Immature natural killer cell (primary cell): ENCODE data around the gene CYP51A1. TPM values are rescaled to one million over a fixed set of nuclear protein-coding genes. Genes with fewer than 3 reads are reported as not detected.
"Not testable (repeated sequence)": the region's sequence is repeated elsewhere in the genome, so short reads cannot be mapped to it uniquely, and the experiment has no call there.

Experiments used
- DNase-seq, 3 donors: peaks; one replicate each; pipeline ENCODE4 v3.0.0; 2022; ENCODE audit warnings: mixed read lengths in 1 of 3
- H3K27ac Mint-ChIP-seq, 6 donors: one replicate each; pipeline ENCODE4 v1.8.0; 2020; ENCODE audit warnings: mixed read lengths in 6 of 6, mild to moderate bottlenecking in 5 of 6, inconsistent platforms in 4 of 6, moderate library complexity in 3 of 6
- H3K27me3 Mint-ChIP-seq, 3 donors: one replicate each; pipeline ENCODE4 v1.8.0; 2020 to 2021; ENCODE audit warnings: low read depth in 3 of 3, mild to moderate bottlenecking in 3 of 3, mixed read lengths in 3 of 3, moderate library complexity in 3 of 3, inconsistent platforms in 1 of 3
- H3K36me3 Mint-ChIP-seq, 3 donors: one replicate each; pipeline ENCODE4 v1.8.0; 2020; ENCODE audit warnings: mixed read lengths in 3 of 3, inconsistent platforms in 2 of 3, mild to moderate bottlenecking in 2 of 3
- H3K4me1 Mint-ChIP-seq, 2 donors: one replicate each; pipeline ENCODE4 v1.8.0; 2020; ENCODE audit warnings: inconsistent platforms in 2 of 2, mild to moderate bottlenecking in 2 of 2, mixed read lengths in 2 of 2, moderate library complexity in 1 of 2
- H3K4me3 Mint-ChIP-seq, 5 donors: one replicate each; pipeline ENCODE4 v1.8.0; 2020; ENCODE audit warnings: mild to moderate bottlenecking in 5 of 5, mixed read lengths in 5 of 5, inconsistent platforms in 3 of 5, moderate library complexity in 3 of 5
- H3K9me3 Mint-ChIP-seq, 6 donors: one replicate each; pipeline ENCODE4 v1.8.0; 2020; ENCODE audit warnings: mild to moderate bottlenecking in 6 of 6, mixed read lengths in 6 of 6, inconsistent platforms in 4 of 6, moderate library complexity in 3 of 6
- polyA plus RNA-seq, 3 donors: library from polyadenylated mRNA; unstranded; fragments of 300-500 nt; fragmentation: Illumina TruSeq; gene quantifications; one replicate each; pipeline ENCODE4 v1.2.3, GENCODE V29; 2021

Gene CYP51A1
- polyA plus RNA-seq: 10 to 100 TPM in 2 of 3 donors, 1 to 10 TPM in 1; 8.2 to 17.1 (median 16.9) TPM

DNA sequence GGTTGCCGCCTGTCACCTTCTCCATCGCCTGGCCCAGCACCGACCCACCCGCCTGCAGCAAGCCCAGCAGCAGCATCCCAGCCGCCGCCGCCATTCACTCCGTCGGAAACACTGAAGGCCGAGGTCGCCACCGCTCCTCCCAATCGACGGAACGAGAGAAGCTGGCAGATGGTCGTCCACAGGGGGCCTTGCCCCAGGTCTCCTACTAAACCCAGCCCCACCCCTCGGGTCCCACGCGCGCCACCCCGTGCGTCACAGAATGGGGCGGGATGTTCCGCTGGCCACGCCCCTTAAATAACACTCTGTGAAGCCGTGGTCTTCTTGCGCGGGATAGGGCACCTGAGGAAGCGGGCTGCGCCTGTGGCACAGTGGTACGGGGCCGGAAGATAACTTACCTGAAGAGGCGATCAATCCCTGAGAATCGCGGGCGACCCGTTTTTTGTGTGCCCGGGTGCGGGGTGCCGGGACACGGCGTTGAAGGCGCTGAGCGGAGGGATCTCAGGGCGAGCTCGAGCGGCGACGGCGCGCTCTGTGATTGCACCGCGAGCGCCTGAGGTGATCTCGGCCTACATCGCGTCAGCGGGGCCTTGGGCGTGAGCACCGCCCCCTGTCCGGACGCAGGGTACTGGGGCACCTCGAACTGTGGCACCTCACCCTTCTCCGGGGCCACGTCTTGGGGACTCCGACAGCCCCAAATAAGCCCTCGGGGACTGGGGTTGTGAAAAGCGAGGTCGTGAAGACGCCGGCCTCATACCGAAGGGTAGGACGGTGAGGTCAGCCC, at the start of gene CYP51A1:
Gene CYP51A1 (minus strand): TSS at position 207 of the 781 bp plus-strand sequence. CDS start 113 bp downstream, at position 94.
- H3K36me3 Mint-ChIP-seq: no peaks in the 10 kb centered on the region
- DNase-seq: peak; percentile 96 to 97 (median 97)
- peak within 1 kb of the TSS; percentile 94 to 99 (median 97) for H3K4me3 Mint-ChIP-seq
- H3K9me3 Mint-ChIP-seq: no peaks in the 10 kb centered on the region
- peaks cover 21 to 28% (median 22%) of the 10 kb centered on the region in 3 donors for H3K27me3 Mint-ChIP-seq
- peak within 1 kb of the TSS; percentile 98 to 100 (median 100) for H3K27ac Mint-ChIP-seq
- H3K4me1 Mint-ChIP-seq: peaks cover 31% of the 10 kb centered on the region in 2 donors

DNA sequence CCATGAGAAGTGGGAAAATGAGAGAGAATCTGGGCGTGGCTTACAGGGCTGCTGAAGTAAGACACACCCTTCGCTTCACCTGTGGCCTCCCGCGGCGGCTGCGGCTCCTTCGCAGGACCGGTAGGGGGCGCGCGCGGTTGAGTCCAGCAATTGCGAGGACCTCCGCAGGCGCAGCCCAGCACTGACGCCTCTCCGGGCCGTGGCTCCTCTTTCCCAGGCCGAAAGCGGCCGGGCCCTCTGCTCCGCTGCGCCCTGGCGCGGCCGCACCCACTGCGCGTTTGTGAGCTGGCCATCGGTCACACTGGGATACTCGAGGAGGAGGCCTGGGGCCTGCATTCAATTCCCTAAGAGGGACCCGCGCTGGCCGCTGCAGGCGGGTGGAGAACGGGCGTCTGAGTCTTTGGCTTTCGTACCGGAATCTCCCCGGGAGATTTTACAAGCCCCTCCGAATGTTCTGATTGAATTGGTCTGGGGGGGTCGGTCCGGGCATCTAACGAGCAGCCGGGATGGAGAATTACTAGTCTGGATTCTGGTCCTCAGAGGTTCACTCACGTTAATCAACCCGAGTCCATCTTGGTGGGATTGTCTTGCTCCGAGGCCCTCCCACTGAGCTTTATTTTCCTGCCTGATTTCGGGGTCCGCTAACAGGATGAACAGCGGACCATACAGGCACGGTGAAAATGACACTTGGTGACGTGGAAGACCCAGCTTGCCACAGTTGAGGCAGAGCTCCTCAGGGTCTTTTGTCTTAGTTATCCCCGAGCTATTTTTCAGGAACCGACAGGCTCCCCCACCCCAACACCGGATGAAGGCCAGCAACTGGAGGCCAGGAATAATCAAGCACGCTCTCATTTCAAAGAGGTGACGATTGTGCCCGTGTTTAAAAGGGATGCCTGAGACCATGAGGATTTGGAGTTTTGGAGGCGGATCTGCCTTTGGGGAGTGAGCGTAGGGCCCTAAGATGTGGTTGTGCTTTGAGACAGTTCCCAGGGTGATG, 44.9 kb upstream of the CYP51A1 start, which contains the start of gene LRRD1:
Gene LRRD1 (minus strand): TSS at position 215 of the 997 bp plus-strand sequence. CDS start 13,940 bp downstream, outside the sequence.
- Mint-ChIP-seq H3K4me3 (peak within 1 kb of the TSS; percentile 79 to 86 (median 82)), H3K9me3 (peaks cover 0 to 5% (median 0%) of the 10 kb centered on the region in 6 donors), H3K36me3 (no peaks in the 10 kb centered on the region), H3K27me3 (peaks cover 3 to 12% (median 7%) of the 10 kb centered on the region in 3 donors), H3K27ac (peak within 1 kb of the TSS in 2 of 6 donors; percentile 27 to 48), H3K4me1 (peaks cover 9 to 15% of the 10 kb centered on the region in 2 donors)
- DNase-seq: peak; percentile 80 to 84 (median 83)

DNA sequence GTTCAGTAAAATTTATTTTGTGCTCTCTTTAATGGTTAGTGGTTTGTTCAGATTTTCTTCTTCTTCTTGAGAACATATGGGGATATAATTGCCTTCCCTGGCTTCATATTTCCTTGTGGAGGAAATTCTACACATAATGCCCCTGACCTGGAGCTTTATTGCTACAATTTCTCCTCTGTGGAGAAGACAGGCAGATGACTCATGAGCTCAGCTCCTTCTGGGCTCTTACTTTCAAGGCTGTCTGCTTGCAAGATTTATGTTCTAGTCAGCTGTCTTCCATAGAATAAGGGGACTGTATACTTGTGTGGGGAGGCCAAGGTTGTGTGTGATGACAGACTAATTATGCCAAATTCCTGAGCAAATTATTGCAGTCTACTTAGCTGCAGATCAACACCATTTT, 43.1 kb upstream of the CYP51A1 start:
- Mint-ChIP-seq H3K9me3 (peaks cover 0 to 1% (median 0%) of the 10 kb centered on the region in 6 donors), H3K27ac (no peak overlapping the region), H3K36me3 (no peaks in the 10 kb centered on the region), H3K4me3 (no peak overlapping the region), H3K4me1 (peaks cover 9 to 15% of the 10 kb centered on the region in 2 donors), H3K27me3 (peaks cover 5 to 12% (median 9%) of the 10 kb centered on the region in 3 donors)
- DNase-seq: no peak

DNA sequence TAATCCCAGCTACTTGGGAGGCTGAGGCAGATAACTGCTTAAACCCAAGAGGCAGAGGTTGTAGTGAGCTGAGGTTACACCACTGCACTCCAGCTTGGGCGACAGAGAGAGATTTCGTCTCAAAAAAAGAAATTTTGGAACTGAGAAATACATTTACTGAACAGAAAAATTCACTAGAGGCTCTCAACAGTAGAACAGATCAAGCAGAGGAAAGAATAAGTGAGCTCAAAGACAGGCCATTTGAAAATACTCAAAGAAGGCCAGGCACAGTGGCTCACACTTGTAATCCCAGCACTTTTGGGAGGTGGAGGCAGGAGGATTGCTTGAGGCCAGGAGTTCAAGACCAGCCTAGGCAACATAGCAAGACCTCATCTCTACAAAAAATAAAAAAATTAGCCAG, 35.3 kb upstream of the CYP51A1 start:
- H3K9me3 Mint-ChIP-seq, H3K4me3 Mint-ChIP-seq, H3K4me1 Mint-ChIP-seq, H3K27ac Mint-ChIP-seq, DNase-seq, H3K36me3 Mint-ChIP-seq: not testable (repeated sequence)
- H3K27me3 Mint-ChIP-seq: peaks cover 0 to 10% (median 5%) of the 10 kb centered on the region in 3 donors

DNA sequence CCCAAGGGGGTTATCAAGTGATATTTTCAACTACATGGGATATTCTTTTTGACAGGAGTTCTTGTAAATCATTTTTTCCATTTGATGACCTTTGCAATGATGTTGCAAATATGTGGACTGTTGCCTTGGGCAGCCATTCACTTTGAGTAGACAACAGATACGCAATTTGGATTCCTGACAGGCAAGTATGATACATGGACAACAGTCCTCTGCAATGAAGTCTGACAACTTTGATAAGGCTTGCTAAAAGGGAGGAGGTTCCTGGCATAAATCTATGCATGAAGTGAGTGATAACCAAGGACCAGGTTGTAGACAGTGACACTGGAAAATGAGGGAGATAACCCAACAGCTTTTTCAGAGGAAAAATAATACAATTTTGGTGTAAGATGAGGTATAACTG, 27.0 kb upstream of the CYP51A1 start:
- Mint-ChIP-seq H3K27ac (no peak overlapping the region), H3K9me3 (peaks cover 0 to 1% (median 0%) of the 10 kb centered on the region in 6 donors), H3K4me1 (no peaks in the 10 kb centered on the region), H3K36me3 (no peaks in the 10 kb centered on the region), H3K27me3 (peaks cover 2 to 7% (median 6%) of the 10 kb centered on the region in 3 donors), H3K4me3 (no peak overlapping the region)
- no peak for DNase-seq

DNA sequence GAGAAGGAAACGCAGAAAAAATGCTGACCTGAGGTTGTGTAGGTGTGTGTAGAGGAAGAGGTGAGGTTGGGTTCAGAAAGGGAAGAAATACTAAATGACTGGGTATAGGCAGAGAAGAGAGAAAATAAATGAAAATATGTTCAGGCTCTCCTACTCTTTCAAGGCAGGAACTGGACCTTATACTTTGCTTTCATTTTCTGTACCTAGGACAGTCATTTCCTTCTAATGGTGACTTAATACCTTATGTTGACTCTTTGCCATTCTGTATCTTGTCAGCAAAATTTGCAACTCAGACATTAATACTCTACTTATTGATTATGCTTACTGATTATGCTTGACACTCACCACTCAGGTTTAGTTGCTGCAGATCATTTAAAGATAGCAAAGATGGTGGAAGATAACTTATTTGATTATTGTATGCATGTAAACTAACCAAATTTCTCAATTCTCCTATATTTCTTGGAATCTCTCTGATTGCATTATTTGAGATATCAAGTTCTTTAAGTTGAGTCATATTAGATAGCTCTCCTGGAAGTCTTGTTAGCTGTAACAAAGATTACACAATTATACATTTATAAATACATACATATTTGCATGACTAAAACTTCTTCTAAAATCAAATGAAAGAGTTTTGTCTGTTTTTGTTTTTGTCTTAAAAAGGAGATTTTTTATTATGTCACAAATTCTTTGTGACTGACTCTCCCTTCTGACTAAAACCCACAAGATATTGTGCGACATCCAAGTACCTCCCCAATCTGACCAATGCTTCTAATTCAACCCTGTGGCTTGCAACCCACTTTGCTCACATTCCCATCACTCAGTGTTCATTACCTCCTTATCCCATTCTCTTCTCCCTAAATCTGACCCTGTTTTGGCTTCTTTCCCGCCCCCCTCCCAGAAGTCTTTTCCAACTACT, 24.6 kb upstream of the CYP51A1 start:
- H3K36me3 Mint-ChIP-seq: no peaks in the 10 kb centered on the region
- H3K27ac Mint-ChIP-seq: no peak overlapping the region
- no peak overlapping the region for H3K4me3 Mint-ChIP-seq
- no peak for DNase-seq
- H3K27me3 Mint-ChIP-seq: peaks cover 0 to 8% (median 6%) of the 10 kb centered on the region in 3 donors
- H3K9me3 Mint-ChIP-seq: no peaks in the 10 kb centered on the region
- H3K4me1 Mint-ChIP-seq: no peaks in the 10 kb centered on the region

DNA sequence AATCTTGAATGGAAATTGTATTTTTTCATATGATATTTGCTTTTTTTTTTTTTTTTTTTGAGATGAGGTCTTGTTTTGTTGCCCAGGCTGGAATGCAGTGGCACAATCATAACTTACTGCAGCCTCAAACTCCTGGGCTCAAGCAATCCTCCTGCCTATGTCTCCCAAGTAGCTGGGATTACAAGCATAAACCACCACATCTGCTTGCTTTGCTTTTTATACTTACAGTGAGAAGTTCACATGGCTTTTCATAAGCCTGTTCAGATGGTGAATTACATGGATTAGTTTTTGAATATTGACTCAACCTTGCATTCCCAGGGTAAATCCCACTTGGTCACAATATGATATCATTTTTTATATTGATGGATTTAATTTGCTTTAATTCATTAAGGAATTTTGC, 22.7 kb upstream of the CYP51A1 start:
- Mint-ChIP-seq H3K27me3 (peaks cover 0 to 8% (median 0%) of the 10 kb centered on the region in 3 donors), H3K4me3 (no peak overlapping the region), H3K36me3 (no peaks in the 10 kb centered on the region), H3K9me3 (no peaks in the 10 kb centered on the region), H3K27ac (no peak overlapping the region), H3K4me1 (no peaks in the 10 kb centered on the region)
- DNase-seq: no peak

DNA sequence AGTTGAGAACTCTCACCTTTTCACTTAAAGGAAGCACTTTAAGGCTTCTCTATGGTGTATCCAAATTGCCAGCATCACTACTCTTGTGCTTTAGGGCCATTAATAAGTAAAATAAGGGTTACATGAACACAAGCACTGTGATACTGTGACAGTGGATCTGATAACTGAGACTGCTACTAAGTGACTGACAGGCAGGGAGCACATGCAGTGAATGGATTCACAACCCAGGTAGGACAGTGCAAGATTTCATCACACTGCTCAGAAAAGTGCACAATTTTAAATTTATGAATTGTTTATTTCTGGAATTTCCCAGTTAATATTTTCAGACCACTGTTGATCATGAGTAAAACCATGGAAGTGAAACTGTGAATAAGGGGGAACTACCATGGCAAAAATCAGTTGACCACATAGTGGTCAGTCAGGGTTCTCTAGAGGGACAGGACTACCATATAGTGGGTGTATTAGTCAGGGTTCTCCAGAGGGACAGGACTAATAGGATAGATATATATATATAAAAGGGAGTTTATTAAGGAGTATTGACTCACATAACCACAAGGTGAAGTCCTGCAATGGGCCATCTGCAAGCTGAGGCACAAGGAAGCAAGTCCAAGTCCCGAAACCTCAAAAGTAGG, 20.9 kb upstream of the CYP51A1 start:
- no peaks in the 10 kb centered on the region for H3K9me3 Mint-ChIP-seq
- DNase-seq: no peak
- no peaks in the 10 kb centered on the region for H3K4me1 Mint-ChIP-seq
- H3K27me3 Mint-ChIP-seq: peaks cover 0 to 8% (median 0%) of the 10 kb centered on the region in 3 donors
- no peak overlapping the region for H3K4me3 Mint-ChIP-seq
- no peaks in the 10 kb centered on the region for H3K36me3 Mint-ChIP-seq
- H3K27ac Mint-ChIP-seq: no peak overlapping the region

DNA sequence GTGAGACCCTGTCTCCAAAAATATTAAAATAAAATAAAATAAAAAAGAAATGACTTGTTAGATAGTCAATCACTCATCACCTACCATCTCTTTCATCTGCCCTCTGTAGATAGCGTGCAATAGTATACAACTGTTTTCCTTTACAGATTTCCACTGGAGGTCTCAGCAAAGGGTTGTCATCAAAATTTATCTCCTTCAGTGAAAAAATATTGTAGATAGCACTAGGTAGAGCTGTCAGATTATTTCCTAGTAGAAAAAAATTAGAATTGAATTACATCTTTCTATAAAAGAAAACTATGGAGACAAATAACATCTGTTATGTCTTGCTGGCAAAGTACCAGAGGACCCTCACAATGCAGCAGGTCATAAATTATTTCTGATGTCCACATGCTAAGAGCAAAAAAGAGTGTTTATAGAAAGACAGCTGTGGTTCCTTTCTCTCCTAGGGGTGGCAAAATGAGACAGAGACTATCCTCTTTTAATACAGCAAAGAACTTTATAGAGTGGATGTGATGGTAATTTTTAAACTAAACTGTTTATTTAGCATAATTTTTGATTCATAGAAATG, 16.3 kb upstream of the CYP51A1 start:
- Mint-ChIP-seq H3K27ac (no peak overlapping the region), H3K9me3 (no peaks in the 10 kb centered on the region), H3K4me1 (no peaks in the 10 kb centered on the region), H3K36me3 (no peaks in the 10 kb centered on the region), H3K27me3 (no peaks in the 10 kb centered on the region), H3K4me3 (no peak overlapping the region)
- DNase-seq: no peak

DNA sequence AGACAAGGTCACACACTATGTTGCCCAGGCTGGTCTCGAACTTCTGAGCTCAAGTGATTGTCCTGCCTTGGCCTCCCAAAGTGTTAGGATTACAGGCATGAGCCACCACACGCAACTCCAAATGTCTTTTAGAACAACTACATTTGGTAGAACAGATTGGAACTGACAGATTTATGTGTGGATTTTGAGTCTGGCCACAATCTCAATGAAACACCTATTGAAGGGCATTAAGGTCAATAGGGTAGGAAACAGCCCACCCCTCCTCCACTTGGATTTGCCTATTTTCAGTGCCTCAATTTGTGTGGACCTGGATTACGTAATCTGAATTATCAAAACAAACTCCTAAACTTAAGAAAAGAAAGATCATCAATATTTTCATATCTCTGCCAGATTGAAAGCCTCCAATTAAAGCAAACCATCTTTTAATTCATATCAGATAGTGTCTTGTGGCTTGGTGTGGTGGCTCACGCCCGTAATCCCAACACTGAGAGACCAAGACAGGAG, 15.5 kb upstream of the CYP51A1 start:
- no peak overlapping the region for H3K4me3 Mint-ChIP-seq
- no peaks in the 10 kb centered on the region for H3K36me3 Mint-ChIP-seq
- H3K27me3 Mint-ChIP-seq: no peaks in the 10 kb centered on the region
- H3K4me1 Mint-ChIP-seq: no peaks in the 10 kb centered on the region
- no peak overlapping the region for H3K27ac Mint-ChIP-seq
- no peaks in the 10 kb centered on the region for H3K9me3 Mint-ChIP-seq
- no peak for DNase-seq

DNA sequence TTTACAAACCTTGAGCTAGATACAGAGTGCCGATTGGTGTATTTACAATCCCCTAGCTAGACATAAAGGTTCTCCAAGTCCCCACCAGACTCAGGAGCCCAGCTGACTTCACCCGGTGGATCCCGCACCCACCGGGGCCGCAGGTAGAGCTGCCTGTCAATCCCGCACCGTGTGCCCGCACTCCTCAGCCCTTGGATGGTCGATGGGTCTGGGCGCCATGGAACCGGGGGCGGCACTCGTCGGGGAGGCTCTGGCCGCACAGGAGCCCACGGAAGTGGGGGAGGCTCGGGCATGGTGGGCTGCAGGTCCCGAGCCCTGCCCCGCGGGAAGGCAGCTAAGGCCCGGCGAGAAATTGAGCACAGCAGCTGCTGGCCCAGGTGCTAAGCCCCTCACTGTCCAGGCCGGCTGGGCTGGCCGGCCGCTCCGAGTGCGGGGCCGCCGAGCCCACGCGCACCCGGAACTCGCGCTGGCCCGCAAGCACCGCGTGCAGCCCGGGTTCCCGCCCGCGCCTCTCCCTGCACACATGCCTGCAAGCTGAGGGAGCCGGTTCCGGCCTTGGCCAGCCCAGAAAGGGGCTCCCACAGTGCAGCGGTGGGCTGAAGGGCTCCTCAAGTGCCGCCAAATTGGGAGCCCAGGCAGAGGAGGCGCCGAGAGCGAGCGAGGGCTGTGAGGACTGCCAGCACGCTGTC, 9.1 kb upstream of the CYP51A1 start:
- not testable (repeated sequence) for H3K27me3 Mint-ChIP-seq, H3K36me3 Mint-ChIP-seq, H3K27ac Mint-ChIP-seq, H3K4me1 Mint-ChIP-seq, DNase-seq, H3K9me3 Mint-ChIP-seq, H3K4me3 Mint-ChIP-seq

DNA sequence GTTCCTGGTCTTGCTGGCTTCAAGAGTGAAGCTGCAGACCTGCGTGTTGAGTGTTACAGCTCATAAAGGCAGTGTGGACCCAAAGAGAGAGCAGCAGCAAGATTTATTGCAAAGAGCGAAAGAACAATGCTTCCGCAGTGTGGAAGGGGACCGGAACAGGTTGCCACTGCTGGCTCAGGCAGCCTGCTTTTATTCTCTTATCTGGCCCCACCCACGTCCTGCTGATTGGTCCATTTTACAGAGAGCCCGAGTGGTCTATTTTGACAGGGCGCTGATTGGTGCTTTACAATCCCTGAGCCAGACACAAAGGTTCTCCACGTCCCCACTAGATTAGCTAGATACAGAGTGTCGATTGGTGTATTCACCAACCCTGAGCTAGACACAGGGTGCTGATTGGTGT, 8.5 kb upstream of the CYP51A1 start:
- peak overlapping the region in 2 of 5 donors; percentile 28 to 42 for H3K4me3 Mint-ChIP-seq
- not testable (repeated sequence) for H3K27me3 Mint-ChIP-seq, H3K36me3 Mint-ChIP-seq, H3K27ac Mint-ChIP-seq, DNase-seq, H3K4me1 Mint-ChIP-seq, H3K9me3 Mint-ChIP-seq
